Activated T-helper 2 cell treated with anti-CD3 and anti-CD28 coated beads, Interferon-gamma antibody, Interleukin-2, Interleukin-4, amounts not matched to agents 10 μg/mL and 5 μg/mL and 100 μg/mL, durations not matched to agents 14 hours and 24 hours and 36 hours (primary cell): ENCODE measurements around the gene DGKI. TPM values are rescaled to one million over a fixed set of nuclear protein-coding genes. Genes with fewer than 3 reads are reported as not detected.

Experiments used
- DNase-seq: peaks from one replicate; pipeline ENCODE4 v3.0.0; 2021; ENCODE audit warnings: low spot score
- H3K27ac Mint-ChIP-seq: one replicate; pipeline ENCODE4 v1.8.0; 2021; ENCODE audit warnings: mixed read lengths
- H3K27me3 Mint-ChIP-seq: one replicate; pipeline ENCODE4 v1.8.0; 2021; ENCODE audit warnings: low read depth, mixed read lengths
- H3K36me3 Mint-ChIP-seq: one replicate; pipeline ENCODE4 v1.8.0; 2021; ENCODE audit warnings: low read depth, mixed read lengths
- H3K4me1 Mint-ChIP-seq: one replicate; pipeline ENCODE4 v1.8.0; 2021; ENCODE audit warnings: low read depth, mixed read lengths
- H3K4me3 Mint-ChIP-seq: one replicate; pipeline ENCODE4 v1.8.0; 2021; ENCODE audit warnings: low read depth, mild to moderate bottlenecking, moderate library complexity, mixed read lengths
- H3K9me3 Mint-ChIP-seq: one replicate; pipeline ENCODE4 v1.8.0; 2021; ENCODE audit warnings: mixed read lengths
- intact Hi-C: fragments of 100-400 bp; cut with micrococcal nuclease; formaldehyde crosslinking; loops from one replicate; pipeline ENCODE4 v1.15.1; 2023
- total RNA-seq: library from RNA; stranded (reverse); gene quantifications from 2 replicates; pipeline ENCODE4 v1.2.3, GENCODE V29; 2022

The DGKI gene
- total RNA-seq, 1 donor from 2014 or later, result 3.9 TPM

DNA sequence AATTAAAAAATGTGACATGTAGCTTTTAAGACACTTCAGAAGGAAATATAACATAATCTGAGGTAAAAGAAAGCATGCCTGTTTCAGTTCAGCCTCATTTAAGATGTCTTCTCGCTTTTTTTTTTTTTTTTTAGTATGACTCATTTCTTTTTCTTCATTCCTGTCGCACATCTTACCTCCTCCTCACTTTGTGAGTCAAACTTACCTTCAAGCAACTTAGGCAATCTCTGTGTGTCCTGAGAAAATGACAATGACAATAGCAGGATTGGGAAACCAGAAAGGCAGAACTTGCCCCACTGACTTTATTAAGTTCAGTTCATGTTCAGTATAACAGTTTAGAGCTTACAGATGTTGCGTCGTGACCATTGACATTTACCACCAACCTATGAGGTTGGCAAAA is 511.0 kb downstream of the DGKI start:
- no peak overlapping the region for H3K27ac Mint-ChIP-seq
- DNase-seq, result no peak
- no peaks in the 10 kb centered on the region for H3K36me3 Mint-ChIP-seq
- peaks cover 7% of the 10 kb centered on the region for H3K9me3 Mint-ChIP-seq
- no peaks in the 10 kb centered on the region for H3K4me1 Mint-ChIP-seq
- no peaks in the 10 kb centered on the region for H3K27me3 Mint-ChIP-seq
- intact Hi-C loops, result no loop called here
- H3K4me3 Mint-ChIP-seq, result no peak overlapping the region

- DNase-seq, result no peak
- Mint-ChIP-seq H3K4me3 (no peak overlapping the region), H3K9me3 (peaks cover 3% of the 10 kb centered on the region), H3K27ac (no peak overlapping the region), H3K27me3 (no peaks in the 10 kb centered on the region), H3K4me1 (no peaks in the 10 kb centered on the region), H3K36me3 (no peaks in the 10 kb centered on the region)
- intact Hi-C loops, result no loop called here
Measured at GRCh38 chr7:137331378-137331777, 515.4 kb downstream of the DGKI start.

Other genes starting within 250 kb of the DGKI start
- 58.6 and 65.6 TPM in 2 replicates for gene CREB3L2, start 155.1 kb upstream of the DGKI start, total RNA-seq
- not detected in 2 replicates for gene AKR1D1, start 229.5 kb upstream of the DGKI start, total RNA-seq